GM20431 (cell line): ENCODE results near the gene MS4A3.
"Not testable (repeated sequence)": the region's sequence is repeated elsewhere in the genome, so short reads cannot be mapped to it uniquely, and the experiment has no call there.

Experiments used
- in situ Hi-C: fragments of 300-500 bp; cut with MseI, MboI; formaldehyde crosslinking; loops from one replicate; pipeline ENCODE4 v1.15.0; 2020; ENCODE audit warnings: low sequenced_read_pairs; ENCODE audit not compliant: unreplicated experiment

The MS4A3 gene

DNA sequence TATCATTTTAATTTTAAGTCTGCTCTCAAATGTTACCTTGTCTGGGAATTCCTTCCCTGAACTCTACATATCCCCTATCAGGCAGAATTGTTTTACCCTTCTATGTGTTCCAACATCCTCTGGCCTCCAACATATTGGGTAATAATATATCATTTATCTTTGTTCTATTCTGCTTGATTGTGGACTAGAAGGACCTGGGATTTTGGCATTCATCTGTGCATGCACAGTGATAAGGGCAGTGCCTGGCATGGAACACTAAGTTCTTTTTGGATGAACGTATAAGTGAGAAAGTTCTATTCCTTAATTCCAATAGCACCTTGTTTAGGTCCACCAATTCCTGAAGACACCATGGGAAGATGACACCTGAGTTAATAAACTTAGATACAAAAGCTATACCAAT, 30.8 kb downstream of the MS4A3 start:
- in situ Hi-C loops = no loop called here

DNA sequence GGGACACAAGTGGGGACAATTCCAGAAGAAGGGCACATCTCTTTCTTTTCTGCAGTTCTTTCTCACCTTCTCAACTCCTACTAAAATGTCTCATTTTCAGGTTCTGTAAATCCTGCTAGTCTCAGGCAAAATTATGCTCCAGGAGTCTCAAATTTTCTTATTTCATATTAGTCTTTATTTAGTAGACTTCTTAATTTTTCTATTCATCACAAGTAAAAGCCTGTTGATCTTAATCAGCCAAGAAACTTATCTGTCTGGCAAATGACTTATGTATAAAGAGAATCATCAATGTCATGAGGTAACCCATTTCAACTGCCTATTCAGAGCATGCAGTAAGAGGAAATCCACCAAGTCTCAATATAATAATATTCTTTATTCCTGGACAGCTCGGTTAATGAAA, 31.9 kb downstream of the MS4A3 start, which contains the start of gene MS4A2:
TSS of gene MS4A2 (plus strand) at position 301 of the 400 bp plus-strand sequence. CDS start 102 bp downstream, outside the sequence.
- in situ Hi-C loops = no loop called here

GRCh38 chr11:60095477-60096120, 39.1 kb downstream of the MS4A3 start:
- in situ Hi-C loops = no loop called here

DNA sequence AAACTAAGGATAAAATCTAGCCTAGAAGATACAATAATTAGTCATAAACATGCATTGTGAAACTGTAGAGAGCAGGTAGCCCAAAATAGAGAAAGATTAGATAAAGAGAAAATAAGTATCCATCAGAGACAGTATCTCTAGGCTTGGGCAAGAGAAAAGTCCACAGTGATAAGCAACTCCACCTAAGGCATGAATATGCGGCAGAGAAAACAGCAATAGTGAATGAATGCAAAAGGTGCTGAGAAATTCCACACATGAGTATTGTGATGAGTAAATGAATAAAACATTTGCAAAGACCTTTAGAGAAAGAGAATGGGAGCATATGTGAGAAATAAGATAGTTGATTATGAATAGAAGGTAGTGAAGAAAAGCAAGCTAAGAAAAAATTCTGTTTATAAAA, 40.7 kb downstream of the MS4A3 start:
- in situ Hi-C loops = no loop called here

DNA sequence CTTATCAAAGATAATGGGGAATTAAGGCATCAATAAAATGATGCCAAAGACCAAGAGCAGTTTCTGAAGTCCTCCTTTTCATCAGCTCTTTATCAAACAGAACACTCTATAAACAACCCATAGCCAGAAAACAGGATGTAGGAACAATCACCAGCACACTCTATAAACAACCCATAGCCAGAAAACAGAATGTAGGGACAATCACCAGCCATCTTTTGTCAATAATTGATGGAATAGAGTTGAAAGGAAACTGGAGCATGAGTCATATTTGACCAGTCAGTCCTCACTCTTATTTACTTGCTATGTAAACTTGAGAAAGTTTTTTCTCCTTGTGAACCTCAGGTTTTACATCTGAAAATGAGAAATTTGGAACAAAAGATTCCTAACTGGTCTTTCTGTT, 42.0 kb downstream of the MS4A3 start:
- in situ Hi-C loops = no loop called here

DNA sequence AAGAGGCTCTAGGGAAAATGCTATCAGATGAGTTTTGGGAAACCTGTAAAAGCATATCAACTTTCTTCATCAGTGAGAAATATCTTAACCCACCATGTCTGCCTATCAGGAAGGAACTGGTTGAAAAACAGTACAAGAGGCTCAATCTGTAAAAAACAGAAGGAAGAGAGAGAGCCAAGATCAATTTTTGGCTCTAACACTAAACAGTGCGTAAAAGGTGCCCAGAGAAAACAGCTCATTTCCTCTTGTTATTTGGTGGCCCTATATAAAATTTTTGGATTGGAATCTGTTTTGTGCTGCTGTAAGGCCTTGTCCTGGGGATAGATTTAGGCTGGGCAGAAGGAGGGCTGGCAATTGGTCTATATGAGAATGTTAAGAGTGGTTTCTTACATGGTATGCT, 44.1 kb downstream of the MS4A3 start:
- in situ Hi-C loops = no loop called here

GRCh38 chr11:60101368-60101767, 44.9 kb downstream of the MS4A3 start:
- in situ Hi-C loops = not testable (repeated sequence)

DNA sequence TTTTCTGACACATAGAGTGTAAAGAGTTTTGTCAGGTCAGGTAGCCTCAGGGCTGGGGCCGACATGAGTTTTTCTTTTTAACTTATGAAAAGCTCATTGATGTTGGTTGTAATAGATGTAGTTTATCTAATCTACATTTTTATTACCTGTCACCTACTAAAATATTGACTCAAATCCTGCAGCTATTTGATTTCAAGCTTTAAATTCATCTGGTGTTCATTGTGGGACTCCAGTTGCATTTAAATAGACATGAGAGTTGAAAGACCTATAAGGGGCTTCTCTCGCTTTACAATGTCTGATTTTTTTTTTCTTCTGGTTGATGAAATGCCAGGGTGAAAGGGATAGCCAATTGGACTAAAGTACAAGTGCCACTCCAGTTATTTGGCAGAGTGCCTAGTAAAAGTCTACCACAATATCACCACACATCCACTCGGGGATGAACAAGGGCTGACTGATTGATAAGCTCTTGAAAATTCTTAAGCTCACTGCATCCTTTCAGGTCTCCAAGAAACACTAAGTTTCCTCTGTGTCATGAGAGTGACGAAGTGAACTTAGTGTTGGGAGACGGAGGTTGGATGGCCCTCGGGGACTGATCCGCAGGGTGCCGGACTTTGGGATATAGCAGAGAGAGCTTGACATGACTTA, 48.1 kb downstream of the MS4A3 start:
- in situ Hi-C loops = not testable (repeated sequence)

DNA sequence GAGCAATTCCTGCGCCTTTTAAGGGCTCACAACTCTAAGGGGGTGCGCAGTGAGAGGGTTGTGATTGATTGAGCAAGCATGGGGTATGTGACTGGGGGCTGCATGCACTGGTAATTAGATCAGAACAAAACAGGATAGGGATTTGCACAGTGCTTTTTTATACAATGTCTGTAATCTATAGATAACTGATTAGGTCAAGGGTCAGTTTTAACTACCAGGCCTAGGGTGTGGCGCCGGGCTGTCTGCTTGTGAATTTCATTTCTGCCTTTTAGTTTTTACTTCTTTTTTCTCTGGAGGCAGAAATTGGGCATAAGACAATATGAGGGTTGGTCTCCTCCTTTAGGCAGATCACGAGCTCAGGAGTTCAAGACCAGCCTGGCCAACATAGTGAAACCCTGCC, 52.2 kb downstream of the MS4A3 start:
- in situ Hi-C loops = not testable (repeated sequence)

DNA sequence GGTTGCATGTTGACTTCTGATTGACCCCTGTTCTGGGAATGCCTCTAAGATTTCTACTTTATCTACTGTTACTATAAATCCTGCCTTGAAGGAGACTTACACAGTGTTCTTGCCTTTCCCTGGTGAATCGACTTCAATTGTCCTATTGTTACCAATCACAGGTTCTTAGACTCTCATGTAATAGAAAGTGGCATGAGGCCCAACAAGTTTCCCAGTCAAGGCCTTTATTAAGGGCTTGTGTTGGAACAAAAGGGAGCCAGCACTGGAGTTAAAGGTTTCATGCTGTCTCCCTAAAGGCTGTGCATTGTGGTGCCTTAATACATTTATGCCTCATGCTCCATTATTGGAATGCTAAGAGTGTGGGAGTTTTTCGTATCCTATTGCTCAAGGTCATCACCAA, 55.3 kb downstream of the MS4A3 start:
- in situ Hi-C loops = no loop called here

DNA sequence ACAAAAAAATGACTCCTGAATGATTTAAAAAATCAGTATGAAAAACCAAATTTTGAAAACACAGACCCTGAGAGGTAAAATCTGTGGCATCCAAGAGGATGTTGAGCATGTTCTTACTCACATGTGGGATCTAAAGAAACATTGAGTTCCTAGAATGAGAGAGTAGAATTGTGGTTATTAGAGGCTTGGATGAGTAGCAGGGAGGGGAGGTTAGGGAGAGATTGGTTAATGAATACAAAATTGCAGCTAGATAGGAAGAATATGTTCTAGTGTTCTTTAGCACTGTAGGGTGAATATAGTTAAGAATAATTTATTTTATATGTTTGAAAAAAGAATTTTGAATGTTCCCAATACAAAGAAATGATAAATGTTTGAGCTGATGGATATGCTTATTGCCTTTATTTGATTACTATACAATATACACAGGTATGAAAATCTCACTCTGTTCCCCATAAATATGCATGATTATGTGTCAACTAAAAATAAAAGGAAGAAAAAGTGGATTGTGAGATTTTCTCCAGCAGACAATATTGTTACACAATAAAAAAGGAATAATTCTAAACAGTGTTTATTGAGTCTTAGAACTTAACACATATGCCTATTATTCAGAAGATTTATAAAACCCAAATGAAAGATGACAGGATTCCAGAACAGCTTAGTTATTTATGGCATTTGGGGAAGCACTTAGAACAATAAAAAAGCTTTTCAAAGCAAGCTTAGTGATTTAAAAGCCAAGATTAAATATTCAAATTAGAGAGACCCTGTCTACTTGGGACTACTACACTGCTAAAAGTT, 60.7 kb downstream of the MS4A3 start:
- in situ Hi-C loops = no loop called here

DNA sequence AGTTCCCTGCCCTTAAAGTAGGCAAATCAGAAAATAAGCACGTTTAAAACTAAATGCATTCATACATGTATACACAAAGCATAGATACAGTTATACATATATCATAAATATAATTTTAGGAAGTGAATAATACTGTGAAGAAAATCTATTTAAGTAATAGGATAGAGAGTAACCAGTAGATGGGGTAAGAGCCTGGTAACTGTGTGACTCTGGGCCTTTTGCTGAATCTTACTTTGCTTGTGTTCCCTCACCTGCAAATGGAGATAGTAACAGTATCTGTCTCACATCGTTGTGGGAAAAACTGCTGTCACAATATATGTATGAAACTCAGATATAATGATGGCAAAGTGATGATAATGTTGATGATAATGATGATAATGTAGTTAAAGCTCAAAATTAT, 61.9 kb downstream of the MS4A3 start:
- in situ Hi-C loops = no loop called here

DNA sequence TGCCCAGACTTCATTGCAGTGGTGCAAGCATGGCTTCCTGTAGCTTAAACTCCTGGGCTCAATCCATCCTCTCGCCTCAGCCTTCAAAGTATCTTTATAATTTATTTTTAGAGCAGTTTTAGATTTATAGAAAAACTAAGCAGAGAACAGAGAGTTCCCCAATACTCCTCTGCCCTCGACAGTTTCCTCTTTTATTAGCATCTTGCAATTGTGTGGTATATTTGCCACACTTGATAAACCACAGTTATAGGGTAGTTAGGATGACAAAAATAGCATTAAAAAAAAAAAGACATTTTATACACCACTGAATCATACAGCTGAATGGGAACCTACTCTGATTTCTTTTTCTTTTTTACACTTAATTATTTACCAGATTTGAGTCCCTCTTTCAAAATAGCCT, 63.2 kb downstream of the MS4A3 start:
- in situ Hi-C loops = no loop called here
